ENCODE measurements around the gene TARP.

TARP gene

DNA sequence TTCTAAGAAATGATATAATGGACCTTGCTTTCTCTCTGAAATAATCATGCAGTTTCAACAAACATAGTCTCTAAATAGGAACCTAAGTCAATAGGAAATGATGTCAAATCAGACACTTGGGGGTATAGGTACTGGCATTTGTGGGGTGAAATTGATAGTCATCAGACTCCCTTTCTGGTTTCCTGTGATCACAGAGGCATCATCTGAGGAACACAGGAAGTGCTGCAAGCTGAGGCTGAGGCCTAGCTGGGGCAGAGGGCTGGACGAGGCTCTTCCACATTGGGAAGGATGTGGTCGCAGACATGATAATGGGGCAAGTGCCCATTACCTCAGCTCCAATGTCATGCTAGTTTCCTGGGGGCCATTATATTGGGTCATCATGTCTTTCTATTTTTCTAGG lies 33.5 kb upstream of the TARP start:
- H2BK20ac ChIP-seq (ENCODE audit: low read depth, low read length): no peak overlapping the region
- H3K4ac ChIP-seq (ENCODE audit: low read depth, low read length): no peak overlapping the region
- intact Hi-C loops (cut with micrococcal nuclease) (no loop called here), dilution Hi-C loops (cut with HindIII; ENCODE audit: low sequenced_read_pairs, unreplicated experiment) (no loop called here), in situ Hi-C loops (cut with MboI; ENCODE audit: low sequenced_read_pairs) (no loop called here)
- H3K27me3 ChIP-seq (ENCODE audit: control insufficient read depth, insufficient read depth, low read length): peaks cover 23% of the 10 kb centered on the region
- no peak overlapping the region for H3K4me2 ChIP-seq (ENCODE audit: low read depth, low read length)
- peaks cover 2% of the 10 kb centered on the region; the same call in 1 of the 2 replicates for H3K9me3 ChIP-seq (ENCODE audit: control insufficient read depth, insufficient read depth, low read length)
- H4K8ac ChIP-seq (ENCODE audit: low read depth in 2 of 2, low read length in 2 of 2): no peak overlapping the region
- H3K4me1 ChIP-seq (ENCODE audit: control insufficient read depth, insufficient read depth, low read length): peaks cover 2% of the 10 kb centered on the region; the same call in 1 of the 2 replicates
- no peak overlapping the region for H2BK120ac ChIP-seq (ENCODE audit: low read depth, low read length)
- BruUV-seq (replicated peaks): no TSS peak
- no peak overlapping the region for H2AK9ac ChIP-seq (replicated peaks; ENCODE audit: low read depth, low read length, poor library complexity)
- no peak for TF ChIP-seq SMC3 (IDR thresholded peaks at IDR 0.05; ENCODE audit: low read depth, low read length)
- TF ChIP-seq CEBPB (IDR thresholded peaks at IDR 0.05; ENCODE audit: low read depth, low read length): no peak
- no peak for TF ChIP-seq MAFK (IDR thresholded peaks at IDR 0.05; ENCODE audit: low read depth, low read length)
- TF ChIP-seq CHD1 (IDR thresholded peaks at IDR 0.05; ENCODE audit: low read depth, low read length): no peak
- TF ChIP-seq MAZ (IDR thresholded peaks at IDR 0.05; ENCODE audit: borderline replicate concordance, low read depth, low read length): no peak
- TF ChIP-seq RAD21 (IDR thresholded peaks at IDR 0.05; ENCODE audit: low read length): no peak
- TF ChIP-seq BHLHE40 (IDR thresholded peaks at IDR 0.05; ENCODE audit: low read depth, low read length): no peak
- TF ChIP-seq POLR2A (IDR thresholded peaks at IDR 0.05; ENCODE audit: low read depth, low read length): no peak
- TF ChIP-seq, protein P1, sequence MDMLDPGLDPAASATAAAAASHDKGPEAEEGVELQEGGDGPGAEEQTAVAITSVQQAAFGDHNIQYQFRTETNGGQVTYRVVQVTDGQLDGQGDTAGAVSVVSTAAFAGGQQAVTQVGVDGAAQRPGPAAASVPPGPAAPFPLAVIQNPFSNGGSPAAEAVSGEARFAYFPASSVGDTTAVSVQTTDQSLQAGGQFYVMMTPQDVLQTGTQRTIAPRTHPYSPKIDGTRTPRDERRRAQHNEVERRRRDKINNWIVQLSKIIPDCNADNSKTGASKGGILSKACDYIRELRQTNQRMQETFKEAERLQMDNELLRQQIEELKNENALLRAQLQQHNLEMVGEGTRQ (IDR thresholded peaks at IDR 0.05; ENCODE audit: low read depth, low read length): no peak
- no peak for TF ChIP-seq MXI1 (IDR thresholded peaks at IDR 0.05; ENCODE audit: borderline replicate concordance, low read depth, low read length)
- TF ChIP-seq, protein P2, sequence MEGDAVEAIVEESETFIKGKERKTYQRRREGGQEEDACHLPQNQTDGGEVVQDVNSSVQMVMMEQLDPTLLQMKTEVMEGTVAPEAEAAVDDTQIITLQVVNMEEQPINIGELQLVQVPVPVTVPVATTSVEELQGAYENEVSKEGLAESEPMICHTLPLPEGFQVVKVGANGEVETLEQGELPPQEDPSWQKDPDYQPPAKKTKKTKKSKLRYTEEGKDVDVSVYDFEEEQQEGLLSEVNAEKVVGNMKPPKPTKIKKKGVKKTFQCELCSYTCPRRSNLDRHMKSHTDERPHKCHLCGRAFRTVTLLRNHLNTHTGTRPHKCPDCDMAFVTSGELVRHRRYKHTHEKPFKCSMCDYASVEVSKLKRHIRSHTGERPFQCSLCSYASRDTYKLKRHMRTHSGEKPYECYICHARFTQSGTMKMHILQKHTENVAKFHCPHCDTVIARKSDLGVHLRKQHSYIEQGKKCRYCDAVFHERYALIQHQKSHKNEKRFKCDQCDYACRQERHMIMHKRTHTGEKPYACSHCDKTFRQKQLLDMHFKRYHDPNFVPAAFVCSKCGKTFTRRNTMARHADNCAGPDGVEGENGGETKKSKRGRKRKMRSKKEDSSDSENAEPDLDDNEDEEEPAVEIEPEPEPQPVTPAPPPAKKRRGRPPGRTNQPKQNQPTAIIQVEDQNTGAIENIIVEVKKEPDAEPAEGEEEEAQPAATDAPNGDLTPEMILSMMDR (conservative IDR thresholded peaks at IDR 0.05; ENCODE audit: low read depth, low read length): no peak
- TF ChIP-seq RFX5 (IDR thresholded peaks at IDR 0.05; ENCODE audit: low read depth, low read length): no peak
- TF ChIP-seq, protein P3, sequence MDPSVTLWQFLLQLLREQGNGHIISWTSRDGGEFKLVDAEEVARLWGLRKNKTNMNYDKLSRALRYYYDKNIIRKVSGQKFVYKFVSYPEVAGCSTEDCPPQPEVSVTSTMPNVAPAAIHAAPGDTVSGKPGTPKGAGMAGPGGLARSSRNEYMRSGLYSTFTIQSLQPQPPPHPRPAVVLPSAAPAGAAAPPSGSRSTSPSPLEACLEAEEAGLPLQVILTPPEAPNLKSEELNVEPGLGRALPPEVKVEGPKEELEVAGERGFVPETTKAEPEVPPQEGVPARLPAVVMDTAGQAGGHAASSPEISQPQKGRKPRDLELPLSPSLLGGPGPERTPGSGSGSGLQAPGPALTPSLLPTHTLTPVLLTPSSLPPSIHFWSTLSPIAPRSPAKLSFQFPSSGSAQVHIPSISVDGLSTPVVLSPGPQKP (IDR thresholded peaks at IDR 0.05; ENCODE audit: borderline replicate concordance, low read depth, low read length): no peak
- TF ChIP-seq FOS (IDR thresholded peaks at IDR 0.05; ENCODE audit: low read depth, low read length): no peak
- TF ChIP-seq RCOR1 (IDR thresholded peaks at IDR 0.05; ENCODE audit: insufficient replicate concordance, low read length): no peak
- no peak for TF ChIP-seq NFE2L2 (IDR thresholded peaks at IDR 0.05; ENCODE audit: low read depth, low read length)
- no peak overlapping the region for H2AK5ac ChIP-seq (ENCODE audit: low read depth, low read length)
- no peak overlapping the region for H3K14ac ChIP-seq (replicated peaks; ENCODE audit: low read depth, low read length)
- DNase-seq (no peak), ATAC-seq (ENCODE audit: low read depth) (no peak)
- WGBS, 2 experiments (ENCODE audit: extremely low coverage in 2 of 2, insufficient read length in 1 of 2): no CpG with 5 or more reads among the region's 2 CpGs
- no peaks in the 10 kb centered on the region for H3K79me1 ChIP-seq (ENCODE audit: low read depth in 1 of 2, low read length in 2 of 2)
- H3K9me1 ChIP-seq (ENCODE audit: insufficient read depth, low read length): no peaks in the 10 kb centered on the region; the same call in 1 of the 2 replicates
- H3K9ac ChIP-seq (ENCODE audit: low read depth, low read length): no peak overlapping the region
- H3K27ac ChIP-seq (ENCODE audit: insufficient read depth, low read length): no peak overlapping the region
- H2AFZ ChIP-seq (replicated peaks; ENCODE audit: low read length, poor library complexity): no peak overlapping the region
- no peak overlapping the region for H3K23ac ChIP-seq (ENCODE audit: low read depth, low read length)
- no peak overlapping the region for H2BK5ac ChIP-seq (ENCODE audit: low read depth, low read length, poor library complexity, severe bottlenecking)
- no peak overlapping the region for H2BK15ac ChIP-seq (ENCODE audit: low read depth, low read length)
- no peak overlapping the region for H3K56ac ChIP-seq (ENCODE audit: extremely low read depth, insufficient read depth, low read length)
- H4K91ac ChIP-seq (ENCODE audit: insufficient read depth, low read depth, low read length): no peak overlapping the region
- CTCF ChIA-PET: no interaction called here
- H3K36me3 ChIP-seq (ENCODE audit: control insufficient read depth, insufficient read depth, low read length): no peaks in the 10 kb centered on the region
- H4K5ac ChIP-seq (ENCODE audit: low read depth, low read length): no peak overlapping the region
- no peak overlapping the region for H3K4me3 ChIP-seq (ENCODE audit: insufficient read depth, low read depth, low read length)
- no peaks in the 10 kb centered on the region for H4K20me1 ChIP-seq (ENCODE audit: insufficient read depth, low read length)
- no peak overlapping the region for H3K18ac ChIP-seq (ENCODE audit: low read depth, low read length)
- POLR2A ChIA-PET (ENCODE audit: unreplicated experiment): no interaction called here
